ENCODE measurements around the gene SLC35F3.

GRCh38 chr1:233938476-233938875 lies 34.0 kb downstream of the SLC35F3 start:
- TF ChIP-seq, protein P1, sequence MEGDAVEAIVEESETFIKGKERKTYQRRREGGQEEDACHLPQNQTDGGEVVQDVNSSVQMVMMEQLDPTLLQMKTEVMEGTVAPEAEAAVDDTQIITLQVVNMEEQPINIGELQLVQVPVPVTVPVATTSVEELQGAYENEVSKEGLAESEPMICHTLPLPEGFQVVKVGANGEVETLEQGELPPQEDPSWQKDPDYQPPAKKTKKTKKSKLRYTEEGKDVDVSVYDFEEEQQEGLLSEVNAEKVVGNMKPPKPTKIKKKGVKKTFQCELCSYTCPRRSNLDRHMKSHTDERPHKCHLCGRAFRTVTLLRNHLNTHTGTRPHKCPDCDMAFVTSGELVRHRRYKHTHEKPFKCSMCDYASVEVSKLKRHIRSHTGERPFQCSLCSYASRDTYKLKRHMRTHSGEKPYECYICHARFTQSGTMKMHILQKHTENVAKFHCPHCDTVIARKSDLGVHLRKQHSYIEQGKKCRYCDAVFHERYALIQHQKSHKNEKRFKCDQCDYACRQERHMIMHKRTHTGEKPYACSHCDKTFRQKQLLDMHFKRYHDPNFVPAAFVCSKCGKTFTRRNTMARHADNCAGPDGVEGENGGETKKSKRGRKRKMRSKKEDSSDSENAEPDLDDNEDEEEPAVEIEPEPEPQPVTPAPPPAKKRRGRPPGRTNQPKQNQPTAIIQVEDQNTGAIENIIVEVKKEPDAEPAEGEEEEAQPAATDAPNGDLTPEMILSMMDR (IDR thresholded peaks at IDR 0.05 in 4 of 5, conservative IDR thresholded peaks at IDR 0.05 in 1 of 5), result no peak
- no peak for TF ChIP-seq POLR2A (IDR thresholded peaks at IDR 0.05)
